Endothelial cell of umbilical vein (primary cell): ENCODE measurements around the gene PPTC7. TPM values are rescaled to one million over a fixed set of nuclear protein-coding genes. Genes with fewer than 3 reads are reported as not detected.

ENCODE experiments used
- BruUV-seq: library from RNA; stranded (reverse); fragments of 400-500 nt; replicated peaks from 2 replicates; lab custom pipeline; 2021; lab: Mats Ljungman, UMichigan
- CTCF ChIA-PET: fragments of 300-600, 350-600 bp; sonication (Branson Sonifier 250); formaldehyde crosslinking; loops from one replicate; lab custom pipeline; 2021; ENCODE audit warnings: antibody characterized with exemption, inconsistent platforms; lab: Charles Lee
- POLR2A ChIA-PET: fragments of 300-600, 350-600 bp; sonication (Branson Sonifier 250); formaldehyde crosslinking; loops from one replicate; lab custom pipeline; 2021; ENCODE audit warnings: antibody characterized with exemption, inconsistent platforms; lab: Charles Lee
- DNase-seq: peaks from one replicate; pipeline ENCODE4 v3.0.0-alpha.2; 2011; ENCODE audit warnings: low read depth, low spot score
- FAIRE-seq: peaks from 2 replicates; lab custom pipeline; 2011; peaks lifted over from hg19 to GRCh38; lab: Jason Lieb, UNC
- H2AFZ ChIP-seq: 2 replicates; pipeline ENCODE4 v1.6.0; 2012; ENCODE audit warnings: low read depth, low read length, control low read depth, inconsistent platforms
- H3K27ac ChIP-seq: 2 replicates; pipeline ENCODE4 v1.5.1; 2011; ENCODE audit warnings: low read depth, mild to moderate bottlenecking, control low read depth, low read length, moderate library complexity; ENCODE audit not compliant: insufficient read depth
- H3K27me3 ChIP-seq, 2 experiments: 2 replicates each; pipeline versions ENCODE4 v1.6.0 to v1.6.1; 2011; ENCODE audit warnings: low read length in 2 of 2, mixed read lengths in 1 of 2; ENCODE audit not compliant: control insufficient read depth in 2 of 2, insufficient read depth in 2 of 2
- H3K36me3 ChIP-seq, 2 experiments: 2 replicates in 1 of 2; 3 replicates in 1 of 2; pipeline ENCODE4 v1.5.1; 2011; ENCODE audit warnings: low read length in 2 of 2, mild to moderate bottlenecking in 1 of 2, moderate library complexity in 1 of 2; ENCODE audit not compliant: control insufficient read depth in 2 of 2, insufficient read depth in 2 of 2; ENCODE audit errors: extremely low read depth in 1 of 2
- H3K4me1 ChIP-seq: 3 replicates; pipeline ENCODE4 v1.5.1; 2011; ENCODE audit warnings: mild to moderate bottlenecking, low read length; ENCODE audit not compliant: control insufficient read depth, insufficient read depth; ENCODE audit errors: extremely low read depth
- H3K4me2 ChIP-seq: 2 replicates; pipeline ENCODE4 v1.6.1; 2011; ENCODE audit warnings: low read length, control low read depth, mixed read lengths; ENCODE audit not compliant: insufficient read depth
- H3K4me3 ChIP-seq, 3 experiments: fragments of 200-600 bp in 1 of 3; sonication (generic), shearing (Covaris generic) in 1 of 3; replicated peaks in 1 of 3; 2 replicates each; pipeline ENCODE4 v1.5.1; 2011 to 2016; ENCODE audit warnings: control low read depth in 3 of 3, low read length in 3 of 3, mild to moderate bottlenecking in 2 of 3, inconsistent platforms in 1 of 3, low read depth in 1 of 3, moderate library complexity in 1 of 3; ENCODE audit not compliant: insufficient read depth in 1 of 3
- H3K79me2 ChIP-seq: 2 replicates; pipeline ENCODE4 v1.6.0; 2012; ENCODE audit warnings: low read length, inconsistent platforms; ENCODE audit not compliant: control insufficient read depth, insufficient read depth
- H3K9ac ChIP-seq: replicated peaks from 2 replicates; pipeline ENCODE3; 2011; ENCODE audit warnings: low read length, control low read depth; ENCODE audit not compliant: insufficient read depth; ENCODE audit errors: extremely low read depth
- H3K9me1 ChIP-seq: replicated peaks from 3 replicates; pipeline ENCODE4 v1.6.0; 2011; ENCODE audit warnings: mild to moderate bottlenecking, low read length; ENCODE audit not compliant: control insufficient read depth, insufficient read depth; ENCODE audit errors: extremely low read depth
- H3K9me3 ChIP-seq: replicated peaks from 2 replicates; pipeline ENCODE4 v1.5.1; 2012; ENCODE audit warnings: low read length, inconsistent platforms; ENCODE audit not compliant: control insufficient read depth, insufficient read depth
- H4K20me1 ChIP-seq: replicated peaks from 2 replicates; pipeline ENCODE3; 2011; ENCODE audit warnings: mild to moderate bottlenecking, low read length; ENCODE audit not compliant: control insufficient read depth, insufficient read depth; ENCODE audit errors: extremely low read depth
- EZH2 ChIP-seq: IDR thresholded peaks from 2 replicates; pipeline ENCODE4 v1.6.1; 2012; ENCODE audit warnings: borderline replicate concordance, low read depth, mild to moderate bottlenecking, moderate library complexity, low read length, inconsistent platforms; ENCODE audit not compliant: severe bottlenecking
- FOS ChIP-seq: IDR thresholded peaks from 2 replicates; pipeline ENCODE4 v1.6.1; 2011; ENCODE audit warnings: mild to moderate bottlenecking, low read length, moderate library complexity, borderline replicate concordance; ENCODE audit not compliant: insufficient read depth
- GATA2 ChIP-seq: IDR thresholded peaks from 2 replicates; pipeline ENCODE4 v1.7.0; 2011; ENCODE audit warnings: low read depth, mild to moderate bottlenecking, moderate library complexity, mixed read lengths, low read length; ENCODE audit not compliant: insufficient read length, insufficient read depth
- JUN ChIP-seq: IDR thresholded peaks from 2 replicates; pipeline ENCODE4 v1.6.1; 2011; ENCODE audit warnings: borderline replicate concordance, low read depth; ENCODE audit not compliant: insufficient read length, insufficient read depth
- MYC ChIP-seq: IDR thresholded peaks from one replicate; pipeline ENCODE4 v1.6.1; 2011; ENCODE audit warnings: mild to moderate bottlenecking, low read depth, low read length
- POLR2A ChIP-seq: IDR thresholded peaks from 2 replicates; pipeline ENCODE4 v1.6.1; 2012; ENCODE audit warnings: low read depth, mild to moderate bottlenecking, control low read depth, low read length
- POLR2AphosphoS5 ChIP-seq: IDR thresholded peaks from 2 replicates; pipeline ENCODE4 v1.6.1; 2012; ENCODE audit warnings: low read depth, mild to moderate bottlenecking, control low read depth, low read length, moderate library complexity; ENCODE audit not compliant: insufficient read depth
- dilution Hi-C: fragments of 300-500 bp; cut with MboI; formaldehyde crosslinking; loops from one replicate; pipeline ENCODE4 v1.15.0; 2019; ENCODE audit warnings: low sequenced_read_pairs; ENCODE audit not compliant: extremely low pct_ligation_motif_present
- intact Hi-C: fragments of 100-400 bp; cut with micrococcal nuclease; formaldehyde crosslinking; loops from one replicate; pipeline ENCODE4 v1.10.0; 2022
- polyA plus RNA-seq, 4 experiments: library from polyadenylated mRNA; depleted of rRNA in 3 of 4; stranded (reverse) in 3 of 4; unstranded in 1 of 4; fragments of >200 nt; gene quantifications; 2 replicates each; pipeline versions ENCODE4 v1.2.1 to v1.2.3, GENCODE V29; 2011 to 2012; ENCODE audit warnings: missing spikeins in 1 of 4
- total RNA-seq: library from RNA; stranded (reverse); gene quantifications from 2 replicates; pipeline ENCODE4 v1.2.3, GENCODE V29; 2021
- TF ChIP-seq, protein P1 (sequence below): IDR thresholded peaks from 2 replicates; pipeline ENCODE4 v1.6.1; 2011; ENCODE audit not compliant: insufficient read depth, insufficient read length
- TF ChIP-seq, protein P2 (sequence below), 2 donors: IDR thresholded peaks; 1 replicate in 1 of 2; 2 replicates in 1 of 2; pipeline ENCODE4 v1.5.1; 2011; ENCODE audit warnings: low read length in 2 of 2, mild to moderate bottlenecking in 2 of 2, moderate library complexity in 2 of 2, control low read depth in 1 of 2, inconsistent platforms in 1 of 2, low read depth in 1 of 2; ENCODE audit not compliant: insufficient read depth in 1 of 2; ENCODE audit errors: extremely low read depth in 1 of 2

PPTC7 gene
- total and polyA plus RNA-seq, 2 donors (not counting 3 experiments of a cell fraction or from before 2014, with no cell fraction given), result 8.4 to 15.2 TPM

DNA sequence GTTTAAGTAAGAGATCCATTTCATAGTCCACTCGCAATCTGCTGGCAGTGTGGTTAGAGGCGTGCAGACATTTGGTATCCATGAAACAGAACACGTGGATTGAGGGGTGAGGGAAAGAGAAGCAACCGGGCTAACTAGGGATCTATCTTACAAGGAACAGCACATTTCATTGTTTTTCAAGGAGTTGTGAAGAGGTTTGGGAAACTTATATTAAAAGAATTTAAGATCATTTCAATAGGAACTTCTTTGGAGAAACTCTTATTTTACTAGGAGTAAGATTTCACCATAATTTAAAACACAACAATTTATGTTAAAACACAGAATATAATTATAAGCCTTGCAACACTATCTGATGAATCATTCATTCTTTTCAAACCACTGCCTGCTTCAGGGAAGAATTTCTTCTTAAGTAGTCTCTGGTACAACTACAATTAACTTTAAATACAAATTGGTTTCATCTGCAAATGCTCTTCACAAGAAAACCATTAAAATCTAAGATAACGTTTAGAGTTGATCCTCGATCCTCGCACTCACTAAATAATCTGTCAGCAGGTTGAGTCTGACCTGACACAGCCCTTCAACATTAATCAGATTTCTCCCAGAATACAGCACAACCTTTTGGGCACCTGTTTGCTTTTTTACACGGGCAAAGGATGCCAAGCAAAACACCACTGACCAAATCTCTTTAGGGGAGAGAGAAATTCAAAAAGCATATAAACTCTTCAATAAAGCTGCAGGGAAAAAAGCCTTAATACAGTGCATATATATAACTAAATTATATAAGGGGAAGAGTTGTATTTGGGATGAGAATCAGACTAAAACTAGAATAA is 27.3 kb downstream of the PPTC7 start:
- no peaks in the 10 kb centered on the region for H3K4me1 ChIP-seq
- no peak overlapping the region for H3K9ac ChIP-seq
- H2AFZ ChIP-seq, result no peak overlapping the region
- H3K4me3 ChIP-seq, result no peak overlapping the region
- H3K27ac ChIP-seq, result no peak overlapping the region
- dilution Hi-C loops (no loop called here), intact Hi-C loops (no loop called here)
- FAIRE-seq (no peak), DNase-seq (no peak)
- ChIA-PET POLR2A (no interaction called here), CTCF (interaction anchor here (1.8 kb wide), 1 partner anchor 44 kb away, joined by 6 read pairs; no protein-coding TSS in a partner anchor)
- BruUV-seq, result no TSS peak
- no peaks in the 10 kb centered on the region for H3K9me3 ChIP-seq
- H3K36me3 ChIP-seq, result peaks cover 0 to 2% of the 10 kb centered on the region in 2 experiments
- no peak for TF ChIP-seq FOS
- TF ChIP-seq, protein P1, sequence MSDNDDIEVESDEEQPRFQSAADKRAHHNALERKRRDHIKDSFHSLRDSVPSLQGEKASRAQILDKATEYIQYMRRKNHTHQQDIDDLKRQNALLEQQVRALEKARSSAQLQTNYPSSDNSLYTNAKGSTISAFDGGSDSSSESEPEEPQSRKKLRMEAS, result no peak
- TF ChIP-seq, protein P2, sequence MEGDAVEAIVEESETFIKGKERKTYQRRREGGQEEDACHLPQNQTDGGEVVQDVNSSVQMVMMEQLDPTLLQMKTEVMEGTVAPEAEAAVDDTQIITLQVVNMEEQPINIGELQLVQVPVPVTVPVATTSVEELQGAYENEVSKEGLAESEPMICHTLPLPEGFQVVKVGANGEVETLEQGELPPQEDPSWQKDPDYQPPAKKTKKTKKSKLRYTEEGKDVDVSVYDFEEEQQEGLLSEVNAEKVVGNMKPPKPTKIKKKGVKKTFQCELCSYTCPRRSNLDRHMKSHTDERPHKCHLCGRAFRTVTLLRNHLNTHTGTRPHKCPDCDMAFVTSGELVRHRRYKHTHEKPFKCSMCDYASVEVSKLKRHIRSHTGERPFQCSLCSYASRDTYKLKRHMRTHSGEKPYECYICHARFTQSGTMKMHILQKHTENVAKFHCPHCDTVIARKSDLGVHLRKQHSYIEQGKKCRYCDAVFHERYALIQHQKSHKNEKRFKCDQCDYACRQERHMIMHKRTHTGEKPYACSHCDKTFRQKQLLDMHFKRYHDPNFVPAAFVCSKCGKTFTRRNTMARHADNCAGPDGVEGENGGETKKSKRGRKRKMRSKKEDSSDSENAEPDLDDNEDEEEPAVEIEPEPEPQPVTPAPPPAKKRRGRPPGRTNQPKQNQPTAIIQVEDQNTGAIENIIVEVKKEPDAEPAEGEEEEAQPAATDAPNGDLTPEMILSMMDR (IDR thresholded peaks at IDR 0.05; ENCODE audit: extremely low read depth in 1 of 2, insufficient read depth in 1 of 2, low read depth in 1 of 2, low read length in 2 of 2), result no peak
- H3K9me1 ChIP-seq, result no peaks in the 10 kb centered on the region
- no peak overlapping the region for H3K4me2 ChIP-seq
- H3K27me3 ChIP-seq, result no peaks in the 10 kb centered on the region
- H4K20me1 ChIP-seq, result no peaks in the 10 kb centered on the region
- peaks cover 80% of the 10 kb centered on the region for H3K79me2 ChIP-seq

DNA sequence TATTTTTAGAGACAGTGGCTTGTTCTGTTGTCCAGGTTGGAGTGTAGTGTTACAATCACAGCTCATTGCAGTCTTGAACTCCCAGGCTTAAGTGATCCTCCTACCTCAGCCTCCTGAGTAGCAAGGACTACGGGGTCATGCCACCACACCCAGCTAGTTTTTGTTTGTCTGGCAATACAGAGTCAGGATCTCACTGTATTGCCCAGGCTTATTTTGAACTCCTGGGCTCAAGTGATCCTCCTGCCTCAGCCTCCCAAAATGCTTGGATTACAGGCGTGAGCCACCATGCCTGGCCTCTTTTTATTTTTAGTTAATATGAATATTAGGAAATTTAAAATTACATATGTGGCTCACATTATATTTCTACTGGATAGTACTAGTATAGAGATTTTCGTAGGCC is 28.9 kb downstream of the PPTC7 start:
- Histone ChIP-seq H3K4me3 (no peak overlapping the region), H3K4me2 (no peak overlapping the region), H3K27ac (no peak overlapping the region), H3K79me2 (peaks cover 75% of the 10 kb centered on the region), H4K20me1 (no peaks in the 10 kb centered on the region), H2AFZ (no peak overlapping the region), H3K9me3 (no peaks in the 10 kb centered on the region), H3K9ac (no peak overlapping the region), H3K27me3 (no peaks in the 10 kb centered on the region), H3K9me1 (no peaks in the 10 kb centered on the region), H3K36me3 (peaks cover 0 to 3% of the 10 kb centered on the region in 2 experiments), H3K4me1 (no peaks in the 10 kb centered on the region)
- FAIRE-seq (no peak), DNase-seq (no peak)
- ChIA-PET POLR2A (no interaction called here), CTCF (interaction anchor here (1.0 to 7.0 kb wide), 5 partner anchors 11 to 46 kb away, joined by 3 to 88 read pairs (median 7); no protein-coding TSS in a partner anchor)
- dilution Hi-C loops, result no loop called here
- intact Hi-C loops, result no loop called here
- TF ChIP-seq MYC (no peak), EZH2 (no peak), JUN (no peak), GATA2 (no peak), FOS (no peak), POLR2A (no peak), POLR2AphosphoS5 (no peak)
- TF ChIP-seq, protein P1, result no peak
- TF ChIP-seq, protein P2 (IDR thresholded peaks at IDR 0.05; ENCODE audit: extremely low read depth in 1 of 2, insufficient read depth in 1 of 2, low read depth in 1 of 2, low read length in 2 of 2), result no peak
- BruUV-seq, result no TSS peak
